Stimulated activated CD4-positive, alpha-beta T cell treated with anti-CD3 and anti-CD28 coated beads, Interleukin-15, amount 100 ng/mL, for 24 hours (primary cell): ENCODE results near the gene FAF2.
"Not testable (repeated sequence)": the region's sequence is repeated elsewhere in the genome, so short reads cannot be mapped to it uniquely, and the experiment has no call there.

Experiments
- DNase-seq: peaks from one replicate; pipeline ENCODE4 v3.0.0-alpha.2; 2020

FAF2 gene

GRCh38 chr5:176447978-176448608 is at the start of gene FAF2:
FAF2 (plus strand) TSS chr5:176448385; CDS start chr5:176448408, 23 bp downstream.
- DNase-seq = peak; percentile 95

- DNase-seq = no peak
Measured at GRCh38 chr5:176400382-176401156, 47.6 kb upstream of the FAF2 start.

- DNase-seq = no peak
Measured at GRCh38 chr5:176401281-176402205, 46.6 kb upstream of the FAF2 start.

- no peak for DNase-seq
Measured at GRCh38 chr5:176405656-176406435, 42.3 kb upstream of the FAF2 start.

- DNase-seq = no peak
Measured at GRCh38 chr5:176406436-176407052, 41.6 kb upstream of the FAF2 start.

GRCh38 chr5:176407456-176408251 is 40.5 kb upstream of the FAF2 start:
- DNase-seq = no peak

- not testable (repeated sequence) for DNase-seq
Measured at GRCh38 chr5:176408252-176408573, 40.0 kb upstream of the FAF2 start.

- DNase-seq = no peak
Measured at GRCh38 chr5:176408590-176408989, 39.6 kb upstream of the FAF2 start.

- no peak for DNase-seq
Measured at GRCh38 chr5:176409765-176410164, 38.4 kb upstream of the FAF2 start.

GRCh38 chr5:176410486-176411180 is 37.6 kb upstream of the FAF2 start:
- no peak for DNase-seq

GRCh38 chr5:176412517-176413254 is 35.5 kb upstream of the FAF2 start:
- DNase-seq = no peak

GRCh38 chr5:176413255-176413565 is 35.0 kb upstream of the FAF2 start:
- no peak for DNase-seq

GRCh38 chr5:176413709-176414191 is 34.4 kb upstream of the FAF2 start:
- no peak for DNase-seq

GRCh38 chr5:176414704-176415103 is 33.5 kb upstream of the FAF2 start:
- no peak for DNase-seq

- DNase-seq = no peak
Measured at GRCh38 chr5:176415240-176415951, 32.8 kb upstream of the FAF2 start.

- DNase-seq = peak; percentile 92
Measured at GRCh38 chr5:176415952-176416924, 31.9 kb upstream of the FAF2 start, which contains the start of gene CLTB. CLTB (minus strand) TSS chr5:176416539; CDS start chr5:176416363, 176 bp downstream.

GRCh38 chr5:176416965-176417364 is 31.2 kb upstream of the FAF2 start:
- DNase-seq = no peak

GRCh38 chr5:176418251-176418650 is 29.9 kb upstream of the FAF2 start:
- no peak for DNase-seq
